ENCODE measurements around the gene RNF14.
"Not testable (repeated sequence)": the region's sequence is repeated elsewhere in the genome, so short reads cannot be mapped to it uniquely, and the experiment has no call there.

The RNF14 gene, protein sequence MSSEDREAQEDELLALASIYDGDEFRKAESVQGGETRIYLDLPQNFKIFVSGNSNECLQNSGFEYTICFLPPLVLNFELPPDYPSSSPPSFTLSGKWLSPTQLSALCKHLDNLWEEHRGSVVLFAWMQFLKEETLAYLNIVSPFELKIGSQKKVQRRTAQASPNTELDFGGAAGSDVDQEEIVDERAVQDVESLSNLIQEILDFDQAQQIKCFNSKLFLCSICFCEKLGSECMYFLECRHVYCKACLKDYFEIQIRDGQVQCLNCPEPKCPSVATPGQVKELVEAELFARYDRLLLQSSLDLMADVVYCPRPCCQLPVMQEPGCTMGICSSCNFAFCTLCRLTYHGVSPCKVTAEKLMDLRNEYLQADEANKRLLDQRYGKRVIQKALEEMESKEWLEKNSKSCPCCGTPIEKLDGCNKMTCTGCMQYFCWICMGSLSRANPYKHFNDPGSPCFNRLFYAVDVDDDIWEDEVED

GRCh38 chr5:141968914-141969608 is at the start of gene RNF14:
Gene RNF14 (plus strand): TSS chr5:141969105. CDS start chr5:141973589, 4,484 bp downstream.
- H3K4me3 ChIP-seq (ENCODE audit: low read depth, low read length), result peak within 1 kb of the TSS; percentile 92
- peak; percentile 80 for DNase-seq (ENCODE audit: low read depth)

GRCh38 chr5:141919218-141920119 is 49.4 kb upstream of the RNF14 start:
- DNase-seq (ENCODE audit: low read depth), result no peak
- H3K4me3 ChIP-seq (ENCODE audit: low read depth, low read length), result no peak overlapping the region

DNA sequence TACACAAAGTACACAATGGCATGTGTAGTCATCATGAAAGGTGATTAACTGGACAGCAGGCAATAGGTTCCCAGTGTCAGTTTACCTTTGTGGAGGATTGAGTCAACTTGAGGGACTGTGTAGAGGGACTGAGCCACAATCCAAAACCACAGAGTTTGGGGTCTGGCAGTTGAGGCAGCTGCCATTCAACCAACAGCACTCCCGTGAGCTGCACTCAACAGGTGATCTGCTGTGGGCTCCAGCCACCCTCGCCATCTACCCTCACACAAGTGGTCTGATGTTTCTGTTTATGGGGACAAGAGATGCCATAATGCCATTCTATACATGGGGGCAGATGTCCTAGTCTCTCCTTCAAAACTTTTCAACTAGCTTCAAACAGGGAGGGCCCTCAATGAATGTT is 48.1 kb upstream of the RNF14 start:
- no peak overlapping the region for H3K4me3 ChIP-seq (ENCODE audit: low read depth, low read length)
- no peak for DNase-seq (ENCODE audit: low read depth)

GRCh38 chr5:141922827-141923447 is 46.0 kb upstream of the RNF14 start:
- peak overlapping the region; percentile 72 for H3K4me3 ChIP-seq (ENCODE audit: low read depth, low read length)
- DNase-seq (ENCODE audit: low read depth), result not testable (repeated sequence)

- H3K4me3 ChIP-seq (ENCODE audit: low read depth, low read length), result peak within 1 kb of the TSS; percentile 72
- DNase-seq (ENCODE audit: low read depth), result peak; percentile 77
Measured at GRCh38 chr5:141923448-141924313, 45.2 kb upstream of the RNF14 start, which contains the start of gene DELE1. Gene DELE1 (plus strand): TSS chr5:141923871. CDS start chr5:141923942, 71 bp downstream.

DNA sequence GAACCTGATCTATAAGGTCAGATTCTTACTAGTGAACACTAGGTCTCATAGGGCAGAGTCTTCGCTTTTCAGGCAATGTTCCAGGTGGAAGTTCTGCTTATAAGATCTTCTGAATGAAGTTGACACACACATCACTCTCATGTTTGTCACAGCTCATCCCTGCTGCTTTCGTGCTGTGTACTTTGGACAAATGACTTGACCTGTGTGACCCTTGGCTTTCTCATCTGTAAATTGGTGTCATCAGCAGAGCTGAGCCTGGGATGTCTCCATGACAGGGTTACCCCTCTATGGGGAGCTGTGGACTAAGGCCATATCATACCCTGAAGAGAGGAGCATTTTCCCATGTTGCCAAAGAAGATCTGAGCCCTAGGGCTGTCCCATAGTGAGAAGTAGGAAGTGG is 42.5 kb upstream of the RNF14 start:
- DNase-seq (ENCODE audit: low read depth), result no peak
- H3K4me3 ChIP-seq (ENCODE audit: low read depth, low read length), result no peak overlapping the region

DNA sequence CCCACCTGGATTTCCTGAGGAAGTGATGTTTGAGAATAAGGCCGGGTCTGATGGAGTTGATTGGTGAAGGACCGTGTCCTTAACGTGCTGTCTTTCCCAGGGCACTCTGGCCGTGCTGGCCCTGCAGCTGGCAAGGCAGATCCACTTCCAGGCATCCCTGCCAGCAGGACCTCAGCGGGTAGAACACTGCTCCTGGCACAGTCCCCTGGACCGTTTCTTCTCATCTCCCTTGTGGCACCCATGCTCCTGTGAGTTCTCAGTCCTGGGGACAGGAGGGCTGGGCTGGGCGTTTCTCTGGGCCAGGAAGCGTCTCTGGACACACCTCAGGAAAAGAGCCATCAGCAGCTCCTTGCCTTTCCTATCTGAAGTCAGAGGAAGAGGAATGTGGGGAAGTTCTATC is 40.9 kb upstream of the RNF14 start:
- H3K4me3 ChIP-seq (ENCODE audit: low read depth, low read length), result no peak overlapping the region
- no peak for DNase-seq (ENCODE audit: low read depth)

DNA sequence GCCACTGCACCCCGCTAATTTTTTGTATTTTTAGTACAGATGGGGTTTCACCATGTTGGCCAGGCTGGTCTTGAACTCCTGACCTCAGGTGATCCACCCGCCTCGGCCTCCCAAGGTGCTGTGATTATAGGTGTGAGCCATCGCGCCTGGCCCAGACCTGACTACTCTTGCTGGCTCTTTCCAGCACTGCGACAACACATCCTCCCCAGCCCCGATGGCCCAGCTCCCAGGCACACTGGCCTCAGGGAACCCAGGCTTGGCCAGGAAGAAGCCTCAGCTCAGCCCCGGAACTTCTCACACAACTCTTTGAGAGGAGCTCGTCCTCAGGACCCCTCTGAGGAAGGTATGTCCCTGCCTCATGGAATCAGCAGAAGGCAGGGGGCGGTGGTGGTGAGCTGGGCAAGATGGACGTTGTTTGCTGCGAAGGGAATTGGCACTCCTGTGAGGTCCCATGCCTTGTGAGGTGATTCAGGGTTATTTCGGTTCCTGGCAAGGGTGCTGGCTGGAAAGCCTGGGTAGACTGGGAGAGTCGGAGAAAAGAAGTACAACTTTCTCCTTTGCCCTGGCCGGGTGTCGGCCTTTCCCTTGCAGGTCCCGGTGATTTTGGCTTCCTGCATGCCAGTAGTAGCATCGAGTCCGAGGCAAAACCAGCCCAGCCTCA is 39.4 kb upstream of the RNF14 start:
- no peak for DNase-seq (ENCODE audit: low read depth)
- no peak overlapping the region for H3K4me3 ChIP-seq (ENCODE audit: low read depth, low read length)

- no peak overlapping the region for H3K4me3 ChIP-seq (ENCODE audit: low read depth, low read length)
- DNase-seq (ENCODE audit: low read depth), result no peak
Measured at GRCh38 chr5:141931694-141932093, 37.2 kb upstream of the RNF14 start.

DNA sequence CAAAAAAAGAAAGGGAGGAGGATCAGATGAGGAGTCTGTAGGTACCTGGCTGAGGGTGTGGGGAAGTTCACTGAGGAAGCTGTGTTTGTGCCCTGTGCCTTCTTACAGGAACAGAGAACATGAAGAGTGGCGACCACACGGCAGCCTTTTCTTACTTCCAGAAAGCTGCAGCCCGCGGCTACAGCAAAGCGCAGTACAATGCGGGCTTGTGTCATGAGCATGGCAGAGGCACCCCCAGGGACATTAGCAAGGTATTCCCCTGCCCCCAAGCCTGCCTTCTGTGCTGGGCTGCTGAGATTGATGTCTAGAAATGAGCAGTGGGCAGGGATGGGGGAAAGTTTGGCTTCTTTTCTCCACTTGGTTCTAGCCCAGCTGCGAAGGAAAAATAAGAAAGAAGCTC is 35.8 kb upstream of the RNF14 start:
- no peak overlapping the region for H3K4me3 ChIP-seq (ENCODE audit: low read depth, low read length)
- no peak for DNase-seq (ENCODE audit: low read depth)

DNA sequence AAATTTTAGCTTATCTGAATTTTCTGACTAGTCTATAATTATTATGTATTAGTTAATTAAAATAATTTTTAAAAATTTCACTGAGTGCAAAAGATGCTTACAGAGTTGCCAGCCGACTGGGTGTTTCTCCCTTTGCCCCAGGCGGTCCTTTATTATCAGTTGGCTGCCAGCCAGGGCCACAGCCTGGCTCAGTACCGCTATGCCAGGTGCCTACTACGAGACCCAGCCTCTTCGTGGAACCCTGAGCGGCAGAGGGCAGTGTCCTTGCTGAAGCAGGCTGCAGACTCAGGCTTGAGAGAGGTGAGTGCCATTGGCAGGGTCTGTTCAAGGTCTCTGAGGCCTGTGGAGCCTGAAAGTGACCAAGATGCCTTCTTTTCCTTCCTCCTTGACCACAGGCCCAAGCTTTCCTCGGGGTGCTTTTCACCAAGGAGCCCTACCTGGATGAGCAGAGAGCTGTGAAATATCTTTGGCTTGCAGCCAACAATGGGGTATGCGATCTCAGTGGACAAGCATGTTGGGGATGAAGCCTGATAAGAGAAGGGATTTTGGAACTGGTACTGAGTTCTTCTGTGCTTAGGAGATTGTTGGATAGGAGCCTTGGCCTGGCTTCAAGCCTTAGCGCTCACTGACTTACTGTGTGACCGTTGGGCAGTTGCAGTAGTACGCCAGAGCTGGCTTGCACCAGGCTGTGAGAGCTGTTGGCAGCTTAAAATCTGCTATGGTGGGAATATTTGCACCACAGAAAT is 34.6 kb upstream of the RNF14 start:
- DNase-seq (ENCODE audit: low read depth), result no peak
- H3K4me3 ChIP-seq (ENCODE audit: low read depth, low read length), result no peak overlapping the region

- DNase-seq (ENCODE audit: low read depth), result no peak
- no peak overlapping the region for H3K4me3 ChIP-seq (ENCODE audit: low read depth, low read length)
Measured at GRCh38 chr5:141935538-141935937, 33.4 kb upstream of the RNF14 start.

DNA sequence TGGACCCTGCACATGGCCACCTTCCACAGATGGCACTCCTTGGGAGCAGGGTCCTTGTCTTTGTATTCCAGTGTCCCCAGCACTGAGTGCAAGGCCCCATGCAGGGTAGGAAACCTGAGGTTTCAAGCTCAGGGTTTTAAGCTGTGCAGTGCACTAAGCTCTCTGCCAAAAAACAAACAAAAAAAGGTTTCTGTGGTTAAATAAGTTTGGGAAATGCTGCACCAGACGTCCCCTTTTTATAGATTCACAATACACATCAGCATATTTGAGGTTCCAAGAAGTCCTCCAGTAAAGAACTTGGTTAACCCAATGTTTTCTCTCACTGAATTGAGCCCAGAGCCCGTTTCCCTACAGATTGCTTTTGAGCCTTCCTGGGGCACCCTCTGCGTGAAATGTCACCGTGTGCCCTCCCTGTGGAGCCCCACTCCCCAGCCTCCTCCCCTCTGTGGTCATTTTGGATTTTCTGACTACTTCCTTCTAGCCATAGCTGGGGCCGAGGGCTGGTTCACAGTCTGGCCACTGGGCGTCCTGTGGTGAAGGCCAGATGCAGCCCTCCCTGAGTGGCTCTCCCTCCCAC is 28.1 kb upstream of the RNF14 start:
- H3K4me3 ChIP-seq (ENCODE audit: low read depth, low read length), result no peak overlapping the region
- DNase-seq (ENCODE audit: low read depth), result no peak

DNA sequence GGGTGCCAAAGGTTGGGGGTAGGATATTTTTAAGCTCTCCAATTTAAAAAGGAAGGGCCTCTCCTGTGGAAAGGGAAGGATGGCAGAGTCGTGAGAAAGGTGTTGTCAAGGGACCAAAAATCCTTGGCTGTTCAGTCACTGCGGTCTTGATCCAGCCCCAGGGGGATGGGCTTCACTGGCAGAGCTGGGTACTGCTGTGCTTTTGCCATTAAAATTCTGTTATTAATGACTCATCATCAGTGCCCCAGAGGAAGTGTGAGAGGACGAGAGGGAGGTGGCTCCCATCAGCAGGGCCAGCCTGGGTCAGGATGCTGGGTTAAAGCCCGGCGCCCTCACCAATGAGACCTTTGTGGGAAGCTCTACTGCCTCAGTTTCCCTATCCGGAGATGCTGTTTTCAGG is 27.6 kb upstream of the RNF14 start:
- H3K4me3 ChIP-seq (ENCODE audit: low read depth, low read length), result no peak overlapping the region
- no peak for DNase-seq (ENCODE audit: low read depth)

DNA sequence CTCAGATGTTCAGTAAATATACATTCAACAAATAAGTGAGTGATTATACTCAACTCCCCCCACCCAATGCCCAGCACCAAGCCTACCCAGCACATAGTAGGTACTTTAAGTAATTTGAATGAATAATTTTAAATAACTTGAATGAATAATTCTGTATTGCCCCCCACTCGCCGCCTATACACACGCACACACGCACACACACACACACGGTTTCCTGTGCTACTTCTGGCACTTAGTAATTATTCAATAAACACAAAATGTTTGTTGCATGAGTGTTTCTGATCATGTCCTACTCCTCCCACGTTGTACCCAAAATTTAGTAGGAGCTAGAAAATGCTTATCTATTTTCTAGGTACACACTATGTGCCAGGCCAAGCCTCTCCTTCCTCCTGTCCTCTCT is 27.1 kb upstream of the RNF14 start:
- no peak for DNase-seq (ENCODE audit: low read depth)
- no peak overlapping the region for H3K4me3 ChIP-seq (ENCODE audit: low read depth, low read length)

GRCh38 chr5:141942185-141942857 is 26.6 kb upstream of the RNF14 start:
- DNase-seq (ENCODE audit: low read depth), result no peak
- H3K4me3 ChIP-seq (ENCODE audit: low read depth, low read length), result no peak overlapping the region
